Keratinocyte (primary cell): ENCODE results near the gene FAM110D. TPM values are rescaled to one million over a fixed set of nuclear protein-coding genes. Genes with fewer than 3 reads are reported as not detected.

ENCODE experiments used
- DNase-seq: peaks from one replicate; pipeline ENCODE4 v3.0.0-alpha.2; 2011; ENCODE audit warnings: low read depth, missing footprints, low spot score
- FAIRE-seq: peaks from 2 replicates; lab custom pipeline; 2011; peaks lifted over from hg19 to GRCh38; lab: Jason Lieb, UNC
- H2AFZ ChIP-seq: 2 replicates; pipeline ENCODE4 v1.6.0; 2012; ENCODE audit warnings: low read length, control low read depth, inconsistent platforms; ENCODE audit not compliant: control insufficient read depth
- H3K27ac ChIP-seq: 2 replicates; pipeline ENCODE4 v1.5.1; 2011; ENCODE audit warnings: low read length; ENCODE audit not compliant: control insufficient read depth, insufficient read depth
- H3K27me3 ChIP-seq: 3 replicates; pipeline ENCODE4 v1.6.0; 2011; ENCODE audit warnings: low read length; ENCODE audit not compliant: control insufficient read depth, insufficient read depth; ENCODE audit errors: extremely low read depth
- H3K36me3 ChIP-seq, 2 experiments: 2 replicates in 1 of 2; 3 replicates in 1 of 2; pipeline ENCODE4 v1.5.1; 2011; ENCODE audit warnings: low read length in 2 of 2, mild to moderate bottlenecking in 1 of 2; ENCODE audit not compliant: control insufficient read depth in 2 of 2, insufficient read depth in 2 of 2; ENCODE audit errors: extremely low read depth in 1 of 2
- H3K4me1 ChIP-seq: 3 replicates; pipeline ENCODE4 v1.5.1; 2011; ENCODE audit warnings: low read length; ENCODE audit not compliant: control insufficient read depth, insufficient read depth; ENCODE audit errors: extremely low read depth
- H3K4me2 ChIP-seq: 3 replicates; pipeline ENCODE4 v1.6.0; 2011; ENCODE audit warnings: low read depth, low read length; ENCODE audit not compliant: control insufficient read depth, insufficient read depth; ENCODE audit errors: extremely low read depth
- H3K4me3 ChIP-seq, 3 experiments: fragments of 200-600 bp in 1 of 3; sonication (generic) in 1 of 3; 2 replicates in 2 of 3; 3 replicates in 1 of 3; pipeline ENCODE4 v1.5.1; 2011 to 2016; ENCODE audit warnings: low read length in 3 of 3, mild to moderate bottlenecking in 3 of 3, control low read depth in 2 of 3, inconsistent platforms in 1 of 3, low read depth in 1 of 3, mixed read lengths in 1 of 3, mixed run types in 1 of 3, moderate library complexity in 1 of 3; ENCODE audit not compliant: control insufficient read depth in 2 of 3, insufficient read depth in 2 of 3; ENCODE audit errors: extremely low read depth in 1 of 3
- H3K79me2 ChIP-seq: 2 replicates; pipeline ENCODE4 v1.6.0; 2012; ENCODE audit warnings: low read length; ENCODE audit not compliant: control insufficient read depth, insufficient read depth
- H3K9ac ChIP-seq: 3 replicates; pipeline ENCODE4 v1.6.0; 2011; ENCODE audit warnings: low read length; ENCODE audit not compliant: control insufficient read depth, insufficient read depth; ENCODE audit errors: extremely low read depth
- H3K9me1 ChIP-seq: 3 replicates; pipeline ENCODE4 v1.6.0; 2011; ENCODE audit warnings: low read length; ENCODE audit not compliant: control insufficient read depth, insufficient read depth; ENCODE audit errors: extremely low read depth
- H3K9me3 ChIP-seq: 2 replicates; pipeline ENCODE4 v1.5.1; 2012; ENCODE audit warnings: low read depth, low read length; ENCODE audit not compliant: control insufficient read depth
- H4K20me1 ChIP-seq: 3 replicates; pipeline ENCODE4 v1.6.0; 2011; ENCODE audit warnings: low read length; ENCODE audit not compliant: control insufficient read depth, insufficient read depth; ENCODE audit errors: extremely low read depth
- EZH2 ChIP-seq: IDR thresholded peaks from one replicate; pipeline ENCODE4 v1.6.1; 2012; ENCODE audit warnings: inconsistent platforms, mild to moderate bottlenecking, low read length, moderate library complexity
- dilution Hi-C: fragments of 300-500 bp; cut with MboI; formaldehyde crosslinking; loops from one replicate; pipeline ENCODE4 v1.7.0; 2020; ENCODE audit warnings: low sequenced_read_pairs; ENCODE audit not compliant: extremely low pct_ligation_motif_present
- polyA plus RNA-seq, 5 experiments: library from polyadenylated mRNA; depleted of rRNA in 3 of 5; stranded (reverse) in 3 of 5; stranded (forward) in 1 of 5; unstranded in 1 of 5; fragments of >200 nt; gene quantifications; 1 replicate in 1 of 5; 2 replicates in 3 of 5; 3 replicates in 1 of 5; pipeline versions ENCODE4 v1.2.1 to v1.2.3, GENCODE V29; 2011 to 2012; ENCODE audit warnings: missing spikeins in 2 of 5, low read depth in 1 of 5, low replicate concordance in 1 of 5
- TF ChIP-seq, protein P1 (sequence below), 3 experiments: IDR thresholded peaks in 1 of 3; conservative IDR thresholded peaks in 1 of 3; optimal IDR thresholded peaks in 1 of 3; 2 replicates in 2 of 3; 3 replicates in 1 of 3; pipeline versions ENCODE3 to v1.5.1; 2011; ENCODE audit warnings: low read length in 3 of 3, mild to moderate bottlenecking in 3 of 3, moderate library complexity in 2 of 3, control low read depth in 1 of 3, inconsistent platforms in 1 of 3; ENCODE audit not compliant: insufficient read depth in 2 of 3; ENCODE audit errors: extremely low read depth in 1 of 3

Gene FAM110D
- polyA plus RNA-seq, 1 donor (not counting 4 experiments of a cell fraction or from before 2014, with no cell fraction given) = not detected

- no peaks in the 10 kb centered on the region for H3K27me3 ChIP-seq
- peaks cover 29% of the 10 kb centered on the region for H3K4me1 ChIP-seq
- no peak overlapping the region for H3K9ac ChIP-seq
- TF ChIP-seq, protein P1, sequence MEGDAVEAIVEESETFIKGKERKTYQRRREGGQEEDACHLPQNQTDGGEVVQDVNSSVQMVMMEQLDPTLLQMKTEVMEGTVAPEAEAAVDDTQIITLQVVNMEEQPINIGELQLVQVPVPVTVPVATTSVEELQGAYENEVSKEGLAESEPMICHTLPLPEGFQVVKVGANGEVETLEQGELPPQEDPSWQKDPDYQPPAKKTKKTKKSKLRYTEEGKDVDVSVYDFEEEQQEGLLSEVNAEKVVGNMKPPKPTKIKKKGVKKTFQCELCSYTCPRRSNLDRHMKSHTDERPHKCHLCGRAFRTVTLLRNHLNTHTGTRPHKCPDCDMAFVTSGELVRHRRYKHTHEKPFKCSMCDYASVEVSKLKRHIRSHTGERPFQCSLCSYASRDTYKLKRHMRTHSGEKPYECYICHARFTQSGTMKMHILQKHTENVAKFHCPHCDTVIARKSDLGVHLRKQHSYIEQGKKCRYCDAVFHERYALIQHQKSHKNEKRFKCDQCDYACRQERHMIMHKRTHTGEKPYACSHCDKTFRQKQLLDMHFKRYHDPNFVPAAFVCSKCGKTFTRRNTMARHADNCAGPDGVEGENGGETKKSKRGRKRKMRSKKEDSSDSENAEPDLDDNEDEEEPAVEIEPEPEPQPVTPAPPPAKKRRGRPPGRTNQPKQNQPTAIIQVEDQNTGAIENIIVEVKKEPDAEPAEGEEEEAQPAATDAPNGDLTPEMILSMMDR (optimal IDR thresholded peaks at IDR 0.05 in 1 of 3, IDR thresholded peaks at IDR 0.05 in 1 of 3, conservative IDR thresholded peaks at IDR 0.05 in 1 of 3; ENCODE audit: extremely low read depth in 1 of 3, insufficient read depth in 2 of 3, low read length in 3 of 3) = no peak
- TF ChIP-seq EZH2 = no peak
- peaks cover 9% of the 10 kb centered on the region for H3K79me2 ChIP-seq
- FAIRE-seq (no peak), DNase-seq (no peak)
- no peak overlapping the region for H3K4me3 ChIP-seq
- dilution Hi-C loops = no loop called here
- no peak overlapping the region for H3K4me2 ChIP-seq
- H3K36me3 ChIP-seq = peaks cover 22 to 31% of the 10 kb centered on the region in 2 experiments
- no peaks in the 10 kb centered on the region for H4K20me1 ChIP-seq
- no peak overlapping the region for H2AFZ ChIP-seq
- no peaks in the 10 kb centered on the region for H3K9me3 ChIP-seq
- H3K27ac ChIP-seq = no peak overlapping the region
- no peaks in the 10 kb centered on the region for H3K9me1 ChIP-seq
Observed at GRCh38 chr1:26180010-26180506, 21.2 kb downstream of the FAM110D start.

DNA sequence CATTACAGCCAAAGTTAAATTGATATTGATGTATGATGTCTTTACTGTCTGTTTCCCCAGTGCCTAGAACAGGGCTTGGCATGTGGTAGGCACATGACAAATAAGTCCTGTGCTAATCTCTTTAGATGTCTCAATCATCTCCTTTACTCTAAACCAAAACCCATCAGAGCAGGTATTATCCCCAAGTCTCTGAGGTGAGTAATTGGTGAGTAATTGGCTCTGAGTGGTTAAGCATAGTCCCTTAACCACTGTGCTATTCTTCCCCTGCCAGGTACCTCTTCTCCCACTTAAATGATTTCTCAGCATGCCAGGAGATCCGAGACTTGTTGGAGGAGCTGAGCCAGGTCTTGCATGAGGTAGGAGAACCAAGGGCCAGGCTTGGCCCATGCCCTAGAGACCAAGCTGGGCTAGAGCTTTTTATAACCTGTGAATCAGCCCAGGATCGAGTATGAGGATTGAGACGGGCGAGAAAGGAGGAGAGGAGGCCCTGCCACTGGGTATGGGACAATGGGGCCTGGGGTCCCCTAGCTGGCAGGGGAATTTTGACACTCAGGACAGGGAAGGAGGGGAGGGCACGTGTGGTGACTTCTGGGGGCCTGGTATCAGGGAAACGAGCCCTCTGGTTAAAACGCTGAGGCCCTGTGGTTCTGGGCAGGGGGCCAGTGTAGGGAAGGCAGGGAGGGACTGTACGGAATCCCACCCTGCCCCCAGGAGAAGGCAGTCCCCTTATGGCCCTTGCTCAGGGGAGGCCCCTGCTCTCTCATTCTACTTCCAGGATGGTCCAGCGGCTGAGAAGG, 22.9 kb downstream of the FAM110D start:
- no peaks in the 10 kb centered on the region for H3K9me1 ChIP-seq
- H3K9ac ChIP-seq = peak overlapping the region; percentile 11
- H3K4me1 ChIP-seq = peaks cover 29% of the 10 kb centered on the region
- H3K36me3 ChIP-seq = peaks cover 22 to 35% of the 10 kb centered on the region in 2 experiments
- H2AFZ ChIP-seq = no peak overlapping the region
- no peaks in the 10 kb centered on the region for H3K27me3 ChIP-seq
- no peaks in the 10 kb centered on the region for H4K20me1 ChIP-seq
- H3K27ac ChIP-seq = peak overlapping the region; percentile 45
- dilution Hi-C loops = no loop called here
- H3K79me2 ChIP-seq = peaks cover 9% of the 10 kb centered on the region
- H3K4me3 ChIP-seq = no peak overlapping the region
- no peaks in the 10 kb centered on the region for H3K9me3 ChIP-seq
- peak; percentile 73 for DNase-seq
- peak; percentile 98 for FAIRE-seq
- peak overlapping the region; percentile 7 for H3K4me2 ChIP-seq
- TF ChIP-seq EZH2 = no peak
- TF ChIP-seq, protein P1 (optimal IDR thresholded peaks at IDR 0.05 in 1 of 3, IDR thresholded peaks at IDR 0.05 in 1 of 3, conservative IDR thresholded peaks at IDR 0.05 in 1 of 3; ENCODE audit: extremely low read depth in 1 of 3, insufficient read depth in 2 of 3, low read length in 3 of 3) = no peak
